ENCODE results near the gene AGAP3.

DNA sequence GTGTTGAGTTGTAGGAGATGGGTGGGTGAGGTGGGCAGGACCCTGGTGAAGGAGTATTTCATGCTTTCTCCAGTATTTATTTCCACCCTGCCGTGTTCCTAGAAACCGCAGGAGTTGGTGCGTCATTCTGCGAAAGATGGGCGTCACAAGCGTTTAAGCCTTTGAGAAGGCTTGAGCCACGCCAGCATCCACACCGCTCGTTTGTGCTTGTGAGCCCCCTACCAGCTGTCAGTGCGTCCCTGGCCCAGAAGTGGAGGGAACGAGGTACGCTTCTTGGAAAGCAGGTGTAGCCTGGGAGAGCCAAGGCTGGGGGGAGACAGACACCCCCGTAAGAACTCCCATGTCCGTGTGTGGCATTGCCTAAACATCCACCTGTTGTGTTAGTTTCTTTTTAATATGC is 5.7 kb downstream of the AGAP3 start:
- TF ChIP-seq, protein P1, sequence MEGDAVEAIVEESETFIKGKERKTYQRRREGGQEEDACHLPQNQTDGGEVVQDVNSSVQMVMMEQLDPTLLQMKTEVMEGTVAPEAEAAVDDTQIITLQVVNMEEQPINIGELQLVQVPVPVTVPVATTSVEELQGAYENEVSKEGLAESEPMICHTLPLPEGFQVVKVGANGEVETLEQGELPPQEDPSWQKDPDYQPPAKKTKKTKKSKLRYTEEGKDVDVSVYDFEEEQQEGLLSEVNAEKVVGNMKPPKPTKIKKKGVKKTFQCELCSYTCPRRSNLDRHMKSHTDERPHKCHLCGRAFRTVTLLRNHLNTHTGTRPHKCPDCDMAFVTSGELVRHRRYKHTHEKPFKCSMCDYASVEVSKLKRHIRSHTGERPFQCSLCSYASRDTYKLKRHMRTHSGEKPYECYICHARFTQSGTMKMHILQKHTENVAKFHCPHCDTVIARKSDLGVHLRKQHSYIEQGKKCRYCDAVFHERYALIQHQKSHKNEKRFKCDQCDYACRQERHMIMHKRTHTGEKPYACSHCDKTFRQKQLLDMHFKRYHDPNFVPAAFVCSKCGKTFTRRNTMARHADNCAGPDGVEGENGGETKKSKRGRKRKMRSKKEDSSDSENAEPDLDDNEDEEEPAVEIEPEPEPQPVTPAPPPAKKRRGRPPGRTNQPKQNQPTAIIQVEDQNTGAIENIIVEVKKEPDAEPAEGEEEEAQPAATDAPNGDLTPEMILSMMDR (IDR thresholded peaks at IDR 0.05) = no peak
- TF ChIP-seq POLR2AphosphoS5 (IDR thresholded peaks at IDR 0.05; ENCODE audit: low read depth, low read length) = no peak
- TF ChIP-seq EP300 (IDR thresholded peaks at IDR 0.05; ENCODE audit: borderline replicate concordance in 1 of 2, low read depth in 1 of 2, low read length in 1 of 2) = no peak
- TF ChIP-seq, protein P2, sequence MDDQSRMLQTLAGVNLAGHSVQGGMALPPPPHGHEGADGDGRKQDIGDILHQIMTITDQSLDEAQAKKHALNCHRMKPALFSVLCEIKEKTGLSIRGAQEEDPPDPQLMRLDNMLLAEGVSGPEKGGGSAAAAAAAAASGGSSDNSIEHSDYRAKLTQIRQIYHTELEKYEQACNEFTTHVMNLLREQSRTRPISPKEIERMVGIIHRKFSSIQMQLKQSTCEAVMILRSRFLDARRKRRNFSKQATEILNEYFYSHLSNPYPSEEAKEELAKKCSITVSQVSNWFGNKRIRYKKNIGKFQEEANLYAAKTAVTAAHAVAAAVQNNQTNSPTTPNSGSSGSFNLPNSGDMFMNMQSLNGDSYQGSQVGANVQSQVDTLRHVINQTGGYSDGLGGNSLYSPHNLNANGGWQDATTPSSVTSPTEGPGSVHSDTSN (IDR thresholded peaks at IDR 0.05) = no peak
- TF ChIP-seq ELF1 (IDR thresholded peaks at IDR 0.05) = no peak

Data from SK-N-SH (cell line).